ENCODE results near the gene LRRC4C.

DNA sequence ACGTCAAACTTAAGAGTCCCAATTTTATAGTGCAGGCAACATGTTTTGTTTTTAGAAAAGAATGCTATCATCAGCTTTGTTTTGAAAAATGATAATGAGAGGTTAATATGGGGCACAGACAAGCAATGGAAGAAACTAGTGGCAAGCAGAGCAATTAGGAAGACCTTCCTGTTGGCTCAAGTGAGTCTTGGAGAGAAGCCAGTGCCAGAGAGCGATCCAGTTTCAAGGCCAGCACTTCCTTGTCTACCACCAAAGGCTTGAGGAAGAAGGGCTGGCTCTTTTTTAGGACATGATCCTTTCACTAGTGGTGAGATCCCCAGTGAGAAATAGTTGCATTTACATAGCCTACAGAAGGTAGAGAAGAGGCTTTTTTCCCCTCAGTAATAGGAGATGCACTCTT, 1340.7 kb downstream of the LRRC4C start:
- no peak for TF ChIP-seq POLR2A (IDR thresholded peaks at IDR 0.05)
- TF ChIP-seq CTCF (IDR thresholded peaks at IDR 0.05): no peak
